GM23248 (cell line): ENCODE results near the gene FARP1. TPM values are rescaled to one million over a fixed set of nuclear protein-coding genes. Genes with fewer than 3 reads are reported as not detected.
A peak's percentile ranks its signal among the peaks of the same experiment; 100 is the strongest.

Experiments used
- DNase-seq: peaks from one replicate; pipeline ENCODE4 v3.0.0-alpha.2; 2015
- H2AFZ ChIP-seq: fragments of 200-600 bp; sonication (generic); 2 replicates; pipeline ENCODE4 v1.6.1; 2016; ENCODE audit warnings: antibody characterized with exemption
- H3F3A ChIP-seq: fragments of 200-600 bp; sonication (generic); 2 replicates; pipeline ENCODE4 v1.6.1; 2016; ENCODE audit warnings: mild to moderate bottlenecking, antibody characterized with exemption, mixed run types; ENCODE audit not compliant: insufficient read depth
- H3K27ac ChIP-seq: fragments of 200-600 bp; sonication (generic); 2 replicates; pipeline ENCODE4 v1.5.1; 2016; ENCODE audit warnings: mild to moderate bottlenecking
- H3K27me3 ChIP-seq: fragments of 200-600 bp; sonication (generic); replicated peaks from 2 replicates; pipeline ENCODE4 v1.6.1; 2016; ENCODE audit warnings: mild to moderate bottlenecking; ENCODE audit not compliant: insufficient read depth
- H3K36me3 ChIP-seq: fragments of 200-600 bp; sonication (generic); 2 replicates; pipeline ENCODE4 v1.6.1; 2016; ENCODE audit warnings: low read depth, mild to moderate bottlenecking
- H3K4me1 ChIP-seq: fragments of 200-600 bp; sonication (generic); 2 replicates; pipeline ENCODE4 v1.6.1; 2016; ENCODE audit warnings: mild to moderate bottlenecking; ENCODE audit not compliant: insufficient read depth
- H3K4me2 ChIP-seq: fragments of 200-600 bp; sonication (generic); one replicate; pipeline ENCODE4 v1.6.1; 2016; ENCODE audit warnings: mild to moderate bottlenecking; ENCODE audit not compliant: unreplicated experiment
- H3K4me3 ChIP-seq: fragments of 200-600 bp; sonication (generic); 2 replicates; pipeline ENCODE4 v1.5.1; 2016; ENCODE audit warnings: mild to moderate bottlenecking
- H3K79me2 ChIP-seq: fragments of 200-600 bp; sonication (generic); 2 replicates; pipeline ENCODE4 v1.6.1; 2016; ENCODE audit warnings: mild to moderate bottlenecking; ENCODE audit not compliant: insufficient read depth
- H3K9ac ChIP-seq: fragments of 200-600 bp; sonication (generic); 2 replicates; pipeline ENCODE4 v1.6.1; 2016; ENCODE audit warnings: mild to moderate bottlenecking
- H3K9me2 ChIP-seq: fragments of 200-600 bp; sonication (generic); 2 replicates; pipeline ENCODE4 v1.6.1; 2016; ENCODE audit warnings: mixed run types, mild to moderate bottlenecking, moderate library complexity; ENCODE audit not compliant: insufficient read depth
- H3K9me3 ChIP-seq: fragments of 200-600 bp; sonication (generic); one replicate; pipeline ENCODE4 v1.6.1; 2017; ENCODE audit warnings: low read depth
- H4K20me1 ChIP-seq: fragments of 200-600 bp; sonication (generic); 2 replicates; pipeline ENCODE4 v1.6.0; 2016; ENCODE audit not compliant: insufficient read depth
- EZH2 ChIP-seq: fragments of 200-600 bp; sonication (generic); IDR thresholded peaks from 2 replicates; pipeline ENCODE4 v1.6.1; 2018; ENCODE audit warnings: antibody characterized with exemption, mild to moderate bottlenecking; ENCODE audit not compliant: insufficient read depth, poor library complexity, severe bottlenecking
- EZH2phosphoT487 ChIP-seq: fragments of 200-600 bp; sonication (generic); IDR thresholded peaks from 2 replicates; pipeline ENCODE4 v1.6.1; 2018; ENCODE audit warnings: antibody characterized with exemption, moderate library complexity, mild to moderate bottlenecking, low read depth; ENCODE audit not compliant: insufficient read depth
- WGBS, 2 experiments: methylation state at CpG; one replicate each; pipeline ENCODE4 v1.1.6; 2015 to 2017; ENCODE audit warnings: low lambda C conversion rate in 2 of 2, low coverage in 1 of 2; ENCODE audit errors: missing lambda C conversion rate in 2 of 2; 5-methylcytosine and 5-hydroxymethylcytosine counted together
- in situ Hi-C: fragments of 300-500 bp; cut with MboI; formaldehyde crosslinking; loops from 2 replicates; pipeline ENCODE4 v1.15.0; 2020
- polyA plus RNA-seq: library from polyadenylated mRNA; unstranded; fragments of >200 nt; fragmentation: Nextera tagmentation; extraction: Ambion mirVana; gene quantifications from 2 replicates; pipeline ENCODE4 v1.2.1, GENCODE V29; 2016
- total RNA-seq: library from RNA; depleted of rRNA; stranded (reverse); fragments of >200 nt; shearing (Covaris generic); gene quantifications from 2 replicates; pipeline ENCODE4 v1.2.3, GENCODE V29; 2014

FARP1 gene
- total and polyA plus RNA-seq, 2 experiments from 2014 or later, result 53.7 to 56.6 TPM

DNA sequence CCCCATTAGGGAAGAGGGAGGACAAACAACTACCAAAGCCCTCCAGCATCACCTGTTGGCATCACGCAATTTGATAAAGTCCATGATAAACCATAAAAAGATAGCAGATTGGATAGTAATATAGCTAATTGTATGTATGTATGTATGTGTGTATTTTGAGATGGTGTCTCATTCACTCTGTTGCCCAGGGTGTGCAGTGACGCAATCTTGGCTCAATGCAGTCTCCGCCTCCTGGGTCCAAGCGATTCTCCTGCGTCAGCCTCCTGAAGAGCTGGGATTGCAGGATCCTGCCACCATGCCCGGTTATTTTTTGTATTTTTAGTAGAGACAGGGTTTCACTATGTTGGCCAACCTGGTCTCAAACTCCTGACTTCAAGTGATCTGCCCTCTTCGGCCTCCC lies 108.8 kb downstream of the FARP1 start:
- no peak overlapping the region for H3K9ac ChIP-seq
- no peaks in the 10 kb centered on the region for H4K20me1 ChIP-seq
- peaks cover 40% of the 10 kb centered on the region for H3K4me1 ChIP-seq
- no peak overlapping the region for H3K4me2 ChIP-seq
- no peak overlapping the region for H2AFZ ChIP-seq
- in situ Hi-C loops, result no loop called here
- no peaks in the 10 kb centered on the region for H3K27me3 ChIP-seq
- TF ChIP-seq EZH2phosphoT487 (no peak), EZH2 (no peak)
- no peak overlapping the region for H3K4me3 ChIP-seq
- no peak for DNase-seq
- H3K9me2 ChIP-seq, result no peaks in the 10 kb centered on the region
- H3K79me2 ChIP-seq, result peaks cover 52% of the 10 kb centered on the region
- no peaks in the 10 kb centered on the region for H3K9me3 ChIP-seq
- H3F3A ChIP-seq, result peaks cover 41% of the 10 kb centered on the region
- WGBS, 2 experiments, result 94 to 98% methylated on average over 7 of the region's 7 CpGs
- no peak overlapping the region for H3K27ac ChIP-seq
- no peaks in the 10 kb centered on the region for H3K36me3 ChIP-seq

GRCh38 chr13:98252931-98253470 lies 110.1 kb downstream of the FARP1 start:
- Histone ChIP-seq H2AFZ (peak overlapping the region; percentile 0; the same call in 1 of the 2 replicates), H3K27me3 (no peaks in the 10 kb centered on the region), H3K9me2 (no peaks in the 10 kb centered on the region), H3K4me1 (peaks cover 40% of the 10 kb centered on the region), H3K9ac (peak overlapping the region; percentile 75), H3K9me3 (no peaks in the 10 kb centered on the region), H3K27ac (peak overlapping the region; percentile 91), H4K20me1 (no peaks in the 10 kb centered on the region), H3K36me3 (no peaks in the 10 kb centered on the region), H3K4me3 (peak overlapping the region; percentile 36), H3K79me2 (peaks cover 57% of the 10 kb centered on the region), H3F3A (peaks cover 41% of the 10 kb centered on the region), H3K4me2 (peak overlapping the region; percentile 77)
- TF ChIP-seq EZH2 (no peak), EZH2phosphoT487 (no peak)
- DNase-seq, result peak; percentile 83
- 4 to 5% methylated on average over 7 of the region's 7 CpGs for WGBS, 2 experiments
- in situ Hi-C loops, result no loop called here

GRCh38 chr13:98253526-98253925 lies 110.6 kb downstream of the FARP1 start:
- peak overlapping the region; percentile 75 for H3K9ac ChIP-seq
- no peaks in the 10 kb centered on the region for H3K27me3 ChIP-seq
- peak overlapping the region; percentile 77 for H3K4me2 ChIP-seq
- TF ChIP-seq EZH2phosphoT487 (no peak), EZH2 (no peak)
- H3K9me3 ChIP-seq, result no peaks in the 10 kb centered on the region
- no peaks in the 10 kb centered on the region for H3K36me3 ChIP-seq
- peak overlapping the region; percentile 91 for H3K27ac ChIP-seq
- H3K4me3 ChIP-seq, result peak overlapping the region; percentile 36
- peaks cover 41% of the 10 kb centered on the region for H3F3A ChIP-seq
- H3K9me2 ChIP-seq, result no peaks in the 10 kb centered on the region
- H3K79me2 ChIP-seq, result peaks cover 60% of the 10 kb centered on the region
- no peaks in the 10 kb centered on the region for H4K20me1 ChIP-seq
- no peak overlapping the region for H2AFZ ChIP-seq
- H3K4me1 ChIP-seq, result peaks cover 40% of the 10 kb centered on the region
- DNase-seq, result peak; percentile 65
- in situ Hi-C loops, result no loop called here
- 5 to 7% methylated on average over 7 of the region's 7 CpGs for WGBS, 2 experiments

- peak overlapping the region; percentile 75 for H3K9ac ChIP-seq
- peaks cover 60% of the 10 kb centered on the region for H3K79me2 ChIP-seq
These were observed 111.6 kb downstream of the FARP1 start for GRCh38 chr13:98254513-98254912.

DNA sequence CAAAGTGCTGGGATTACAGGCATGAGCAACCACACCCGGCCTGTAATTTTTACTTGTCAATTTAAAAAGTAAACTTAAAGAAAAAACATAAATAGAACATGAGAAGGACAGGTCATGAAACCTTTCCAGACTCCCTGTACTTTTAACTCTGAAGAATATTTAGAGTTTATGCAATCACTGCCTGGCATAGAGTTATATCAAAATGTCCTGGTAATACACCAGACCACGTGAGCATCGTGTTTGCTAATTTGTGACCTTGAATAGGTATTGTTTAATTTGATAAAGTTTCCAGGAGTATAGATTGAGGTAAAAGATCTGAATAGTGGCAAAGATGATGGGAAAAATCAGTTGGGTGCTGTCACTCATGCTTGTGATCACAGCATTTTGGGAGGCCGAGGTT lies 115.3 kb downstream of the FARP1 start:
- no peaks in the 10 kb centered on the region for H3K27me3 ChIP-seq
- no peak overlapping the region for H3K4me3 ChIP-seq
- no peak overlapping the region for H2AFZ ChIP-seq
- in situ Hi-C loops, result no loop called here
- peaks cover 66% of the 10 kb centered on the region for H3K79me2 ChIP-seq
- H3K4me2 ChIP-seq, result no peak overlapping the region
- H3K36me3 ChIP-seq, result no peaks in the 10 kb centered on the region
- no peaks in the 10 kb centered on the region for H4K20me1 ChIP-seq
- H3K9ac ChIP-seq, result no peak overlapping the region
- H3F3A ChIP-seq, result peaks cover 30% of the 10 kb centered on the region
- DNase-seq, result no peak
- H3K4me1 ChIP-seq, result peaks cover 28% of the 10 kb centered on the region
- no peak for TF ChIP-seq EZH2
- no peak for TF ChIP-seq EZH2phosphoT487
- no peak overlapping the region for H3K27ac ChIP-seq
- H3K9me3 ChIP-seq, result no peaks in the 10 kb centered on the region
- H3K9me2 ChIP-seq, result no peaks in the 10 kb centered on the region
- 92 to 95% methylated on average over 4 of the region's 4 CpGs for WGBS, 2 experiments

More at GRCh38 chr13:98254513-98254912, 111.6 kb downstream of the FARP1 start:
- TF ChIP-seq EZH2phosphoT487 (no peak), EZH2 (no peak)
- Histone ChIP-seq H3K9me2 (no peaks in the 10 kb centered on the region), H3K27me3 (no peaks in the 10 kb centered on the region), H3K9me3 (no peaks in the 10 kb centered on the region), H3K4me1 (peaks cover 40% of the 10 kb centered on the region), H3K4me3 (no peak overlapping the region), H3F3A (peaks cover 41% of the 10 kb centered on the region), H4K20me1 (no peaks in the 10 kb centered on the region), H3K4me2 (peak overlapping the region; percentile 77), H2AFZ (no peak overlapping the region), H3K36me3 (no peaks in the 10 kb centered on the region), H3K27ac (peak overlapping the region; percentile 91)
- DNase-seq, result peak; percentile 85
- in situ Hi-C loops, result no loop called here
- WGBS, 2 experiments, result 0 to 16% methylated on average over 2 of the region's 2 CpGs
